ENCODE results near the gene NCK1.
"Not testable (repeated sequence)": the region's sequence is repeated elsewhere in the genome, so short reads cannot be mapped to it uniquely, and the experiment has no call there.

NCK1 gene

GRCh38 chr3:136862617-136863322, 762 bp downstream of the NCK1 start:
- DNase-seq = no peak

GRCh38 chr3:136869282-136869681, 7.3 kb downstream of the NCK1 start:
- DNase-seq = no peak

- not testable (repeated sequence) for DNase-seq
Measured at GRCh38 chr3:136872258-136872657, 10.2 kb downstream of the NCK1 start.

GRCh38 chr3:136879510-136879909, 17.5 kb downstream of the NCK1 start:
- DNase-seq = not testable (repeated sequence)

- DNase-seq = no peak
Measured at GRCh38 chr3:136882571-136882970, 20.6 kb downstream of the NCK1 start.

GRCh38 chr3:136883967-136884720, 22.1 kb downstream of the NCK1 start:
- no peak for DNase-seq

GRCh38 chr3:136885357-136886213, 23.6 kb downstream of the NCK1 start:
- DNase-seq = no peak

GRCh38 chr3:136889947-136890346, 27.9 kb downstream of the NCK1 start:
- DNase-seq = no peak

GRCh38 chr3:136891934-136892855, 30.2 kb downstream of the NCK1 start:
- DNase-seq = no peak

GRCh38 chr3:136893848-136894443, 31.9 kb downstream of the NCK1 start:
- DNase-seq = no peak

- DNase-seq = not testable (repeated sequence)
Measured at GRCh38 chr3:136897171-136897570, 35.2 kb downstream of the NCK1 start.

- no peak for DNase-seq
Measured at GRCh38 chr3:136898549-136898948, 36.5 kb downstream of the NCK1 start.

GRCh38 chr3:136898954-136899353, 36.9 kb downstream of the NCK1 start:
- no peak for DNase-seq

GRCh38 chr3:136899622-136900158, 37.7 kb downstream of the NCK1 start:
- DNase-seq = no peak

GRCh38 chr3:136900694-136901093, 38.7 kb downstream of the NCK1 start:
- DNase-seq = not testable (repeated sequence)

- DNase-seq = no peak
Measured at GRCh38 chr3:136901391-136901790, 39.4 kb downstream of the NCK1 start.

- not testable (repeated sequence) for DNase-seq
Measured at GRCh38 chr3:136902530-136902929, 40.5 kb downstream of the NCK1 start.

- DNase-seq = no peak
Measured at GRCh38 chr3:136903899-136904298, 41.9 kb downstream of the NCK1 start.

- DNase-seq = no peak
Measured at GRCh38 chr3:136904746-136905145, 42.7 kb downstream of the NCK1 start.

- no peak for DNase-seq
Measured at GRCh38 chr3:136905549-136905948, 43.5 kb downstream of the NCK1 start.

- DNase-seq = no peak
Measured at GRCh38 chr3:136906725-136907124, 44.7 kb downstream of the NCK1 start.

GRCh38 chr3:136908297-136908696, 46.3 kb downstream of the NCK1 start:
- no peak for DNase-seq

All from right forelimb (tissue), 1 donor.